ENCODE results near the gene SLC7A14.

The SLC7A14 gene

DNA sequence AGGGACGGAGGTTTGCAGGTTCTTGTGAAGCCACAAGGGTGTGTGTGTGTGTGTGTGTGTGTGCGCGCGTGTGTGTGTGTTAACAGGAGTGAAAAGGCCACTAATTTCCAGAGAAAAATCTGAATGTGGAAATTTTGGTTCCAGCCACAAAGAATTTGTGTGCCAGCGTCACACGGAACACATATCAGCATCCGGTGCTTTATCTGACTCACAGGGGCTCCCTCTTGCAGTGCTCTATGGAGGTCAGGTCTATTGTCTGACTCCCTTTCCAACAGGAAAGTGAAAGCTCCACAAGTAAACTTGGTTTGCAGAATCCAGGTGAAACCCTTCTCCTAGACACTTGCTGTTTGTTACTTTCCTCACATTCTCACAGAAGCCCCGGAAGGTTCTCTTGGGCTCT, 161.0 kb downstream of the SLC7A14 start:
- H3K9me3 Mint-ChIP-seq = no peaks in the 10 kb centered on the region
- H3K4me3 Mint-ChIP-seq = no peak overlapping the region
- peaks cover 26% of the 10 kb centered on the region for H3K4me1 Mint-ChIP-seq
- no peaks in the 10 kb centered on the region for H3K36me3 Mint-ChIP-seq
- peaks cover 13% of the 10 kb centered on the region for H3K27me3 Mint-ChIP-seq
- no peak overlapping the region for H3K27ac Mint-ChIP-seq

DNA sequence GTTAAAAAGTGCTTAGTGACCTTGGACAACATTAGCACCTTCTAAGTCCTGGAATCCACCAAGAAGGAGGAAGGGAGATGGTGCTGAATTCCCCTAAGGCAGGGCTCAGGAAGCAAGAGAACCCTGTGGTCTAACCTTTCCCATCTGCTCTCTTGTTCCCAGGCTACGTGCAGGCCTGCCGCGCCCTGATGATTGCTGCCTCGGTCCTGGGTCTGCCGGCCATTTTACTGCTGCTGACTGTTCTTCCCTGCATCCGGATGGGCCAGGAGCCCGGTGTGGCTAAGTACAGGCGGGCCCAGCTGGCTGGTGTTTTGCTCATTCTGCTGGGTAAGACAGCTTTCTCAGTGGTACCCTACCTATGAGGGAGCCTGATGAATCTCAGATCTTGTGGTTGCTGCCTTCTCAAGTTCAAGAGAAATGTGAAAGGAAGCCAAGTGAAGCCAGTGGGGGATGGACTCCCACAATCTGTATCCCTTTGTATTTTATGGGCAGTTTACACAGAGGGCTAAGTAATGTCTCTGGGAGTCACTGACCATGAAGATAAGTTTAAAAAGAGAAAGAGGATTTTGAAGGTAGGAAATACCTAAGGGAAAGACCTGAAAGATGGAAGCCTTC, 162.8 kb downstream of the SLC7A14 start:
- Mint-ChIP-seq H3K36me3 (no peaks in the 10 kb centered on the region), H3K27ac (no peak overlapping the region), H3K4me3 (no peak overlapping the region), H3K4me1 (peaks cover 12% of the 10 kb centered on the region), H3K9me3 (no peaks in the 10 kb centered on the region), H3K27me3 (peaks cover 16% of the 10 kb centered on the region)

DNA sequence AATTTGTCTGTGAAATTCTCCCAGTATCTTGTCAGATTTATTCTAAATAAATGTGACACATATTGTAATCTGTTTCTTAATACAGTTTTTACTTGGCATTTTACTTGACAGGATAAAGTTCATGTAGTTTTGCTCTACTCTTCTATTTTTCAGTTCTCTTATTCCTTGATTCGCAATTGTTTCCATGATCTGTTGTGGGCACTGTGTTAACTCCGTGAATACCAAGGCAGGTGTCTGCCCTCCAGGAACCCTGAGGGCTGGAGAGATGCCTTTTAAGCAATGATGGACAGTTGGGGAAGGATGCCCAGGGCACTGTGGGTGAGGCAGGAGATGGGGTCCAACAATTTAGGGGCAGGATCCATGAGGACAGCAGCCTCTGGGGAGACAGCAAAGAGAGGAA, 164.1 kb downstream of the SLC7A14 start:
- H3K27me3 Mint-ChIP-seq = peaks cover 19% of the 10 kb centered on the region
- H3K4me1 Mint-ChIP-seq = peaks cover 11% of the 10 kb centered on the region
- H3K4me3 Mint-ChIP-seq = no peak overlapping the region
- H3K9me3 Mint-ChIP-seq = no peaks in the 10 kb centered on the region
- peak overlapping the region; percentile 4 for H3K27ac Mint-ChIP-seq
- H3K36me3 Mint-ChIP-seq = no peaks in the 10 kb centered on the region

DNA sequence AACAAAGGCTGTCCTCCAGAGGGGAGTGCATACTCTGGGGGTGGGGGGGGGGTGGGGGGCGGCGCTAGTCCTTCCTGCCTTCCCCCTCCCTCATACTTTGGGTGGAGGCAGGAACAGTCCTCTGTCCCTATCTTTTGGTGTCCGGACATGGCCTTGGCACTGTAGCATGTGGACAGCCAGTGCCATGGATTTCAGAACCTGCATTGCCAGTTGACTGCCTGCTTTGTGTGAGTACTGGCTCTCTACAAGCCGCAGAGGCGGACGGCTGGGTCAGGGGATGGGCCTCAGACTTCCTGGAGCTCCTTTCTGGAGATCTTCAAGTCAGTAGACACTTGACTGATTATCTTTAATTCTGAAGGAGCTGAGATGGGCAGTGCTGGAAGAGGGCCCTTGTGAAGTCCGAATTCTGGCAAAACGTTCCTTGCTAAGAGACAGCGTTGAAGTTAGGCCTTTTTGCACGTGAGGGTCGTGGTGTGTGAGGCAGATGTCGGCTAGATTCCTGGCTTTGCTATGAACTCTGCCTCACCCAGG, 164.7 kb downstream of the SLC7A14 start:
- Mint-ChIP-seq H3K4me1 (peaks cover 11% of the 10 kb centered on the region), H3K4me3 (no peak overlapping the region), H3K27ac (no peak overlapping the region), H3K9me3 (no peaks in the 10 kb centered on the region), H3K36me3 (no peaks in the 10 kb centered on the region), H3K27me3 (peaks cover 19% of the 10 kb centered on the region)

DNA sequence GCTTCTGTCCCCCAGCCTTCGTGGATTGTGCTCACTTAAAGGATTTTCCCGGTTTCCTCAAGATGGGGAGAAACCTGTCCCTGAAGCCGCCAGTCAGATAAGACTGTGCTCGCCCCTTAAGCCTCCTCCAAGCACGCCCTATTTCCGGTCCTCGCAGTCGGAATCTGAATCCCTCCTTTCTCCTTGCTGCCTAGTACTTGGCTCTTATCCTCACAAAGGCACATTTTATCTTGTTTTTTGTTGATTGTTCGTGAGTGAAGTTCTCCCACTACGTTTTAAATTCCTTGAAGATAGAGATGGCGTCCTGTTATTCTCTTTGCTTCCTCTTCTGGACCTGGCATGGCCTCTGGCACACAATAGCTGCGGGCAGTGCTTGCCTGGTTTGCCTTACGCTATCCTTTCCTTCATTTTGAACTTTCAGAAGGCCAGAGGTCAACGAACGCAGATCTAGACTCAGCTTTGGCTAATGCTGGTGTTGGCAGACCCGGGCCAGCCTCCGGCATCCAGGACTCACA, 165.5 kb downstream of the SLC7A14 start:
- no peaks in the 10 kb centered on the region for H3K9me3 Mint-ChIP-seq
- peaks cover 11% of the 10 kb centered on the region for H3K4me1 Mint-ChIP-seq
- H3K36me3 Mint-ChIP-seq = no peaks in the 10 kb centered on the region
- peaks cover 19% of the 10 kb centered on the region for H3K27me3 Mint-ChIP-seq
- H3K4me3 Mint-ChIP-seq = peak overlapping the region; percentile 67
- no peak overlapping the region for H3K27ac Mint-ChIP-seq

DNA sequence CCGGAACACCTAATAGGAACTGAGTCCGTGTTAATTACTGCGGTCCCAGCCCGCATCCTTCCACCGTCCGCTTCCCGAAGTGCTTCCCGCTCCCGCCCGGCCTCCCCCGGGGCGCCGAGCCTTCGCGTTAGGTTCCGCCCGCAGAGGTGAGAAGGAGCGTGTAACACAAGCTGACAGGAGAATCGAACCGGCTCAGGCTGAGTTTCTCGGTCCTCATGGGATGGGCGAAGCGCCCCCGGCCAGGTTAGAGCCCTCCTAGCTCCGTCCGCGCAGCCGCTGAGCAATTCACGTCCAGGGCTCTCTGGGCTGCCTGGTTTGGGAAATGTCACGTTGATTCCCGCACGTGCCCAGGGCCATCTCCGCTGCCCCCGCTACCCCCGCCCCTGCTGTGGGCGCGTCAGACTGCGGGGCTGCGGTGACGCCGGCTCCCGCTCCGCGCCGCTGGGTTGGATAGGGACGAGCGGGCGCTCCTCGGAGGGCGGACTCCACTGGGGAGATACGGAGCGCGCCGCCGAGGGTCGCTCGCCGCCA, 166.3 kb downstream of the SLC7A14 start:
- Mint-ChIP-seq H3K27ac (no peak overlapping the region), H3K4me1 (peaks cover 11% of the 10 kb centered on the region), H3K27me3 (peaks cover 19% of the 10 kb centered on the region), H3K36me3 (no peaks in the 10 kb centered on the region), H3K9me3 (no peaks in the 10 kb centered on the region), H3K4me3 (no peak overlapping the region)

DNA sequence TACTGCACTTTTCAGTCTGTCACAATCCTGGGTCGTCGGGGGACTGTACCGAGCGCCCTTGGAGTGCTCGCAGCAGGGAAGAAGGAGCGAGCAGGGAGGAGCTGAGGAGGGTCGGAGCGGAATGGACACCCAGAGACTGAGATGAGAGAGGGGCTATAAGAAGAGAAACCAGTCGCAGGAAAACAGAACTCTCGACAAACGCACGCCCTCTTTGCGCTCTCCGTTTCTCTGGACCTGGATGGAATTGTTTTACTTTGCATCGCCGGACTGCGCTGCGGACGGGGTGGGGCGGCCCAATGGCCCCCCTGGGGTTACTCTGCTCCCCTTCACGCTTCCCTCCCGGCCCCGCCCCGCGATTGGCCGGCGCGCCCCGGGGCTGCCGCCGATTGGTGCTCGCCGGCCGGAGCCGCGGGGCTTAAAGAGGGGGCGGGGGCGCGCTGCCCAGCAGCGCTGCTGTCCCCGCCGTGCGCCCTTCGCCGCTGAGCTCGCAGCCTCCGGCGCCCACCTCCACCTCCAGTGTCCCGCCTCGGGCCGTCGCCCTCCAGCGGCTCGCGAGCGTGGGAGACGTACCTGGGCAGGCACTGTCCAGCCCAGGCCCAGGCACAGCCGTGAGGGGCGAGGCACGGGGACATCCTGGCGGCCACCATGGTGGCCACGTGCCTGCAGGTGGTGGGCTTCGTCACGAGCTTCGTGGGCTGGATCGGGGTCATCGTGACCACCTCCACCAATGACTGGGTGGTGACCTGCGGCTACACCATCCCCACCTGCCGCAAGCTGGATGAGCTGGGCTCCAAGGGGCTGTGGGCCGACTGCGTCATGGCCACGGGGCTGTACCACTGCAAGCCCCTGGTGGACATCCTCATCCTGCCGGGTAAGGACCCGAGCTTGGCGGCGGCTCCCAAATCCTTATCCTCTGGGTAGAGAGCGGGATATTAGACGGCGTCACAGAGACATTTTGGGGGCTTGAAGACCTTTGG, 167.2 kb downstream of the SLC7A14 start, which contains the start of gene CLDN11:
Gene CLDN11 (plus strand): TSS at position 447 of the 977 bp plus-strand sequence. CDS start 199 bp downstream, at position 646.
- peaks cover 11% of the 10 kb centered on the region for H3K4me1 Mint-ChIP-seq
- H3K36me3 Mint-ChIP-seq = no peaks in the 10 kb centered on the region
- peaks cover 19% of the 10 kb centered on the region for H3K27me3 Mint-ChIP-seq
- H3K9me3 Mint-ChIP-seq = no peaks in the 10 kb centered on the region
- H3K27ac Mint-ChIP-seq = no peak within 1 kb of the TSS
- peak within 1 kb of the TSS; percentile 79 for H3K4me3 Mint-ChIP-seq

DNA sequence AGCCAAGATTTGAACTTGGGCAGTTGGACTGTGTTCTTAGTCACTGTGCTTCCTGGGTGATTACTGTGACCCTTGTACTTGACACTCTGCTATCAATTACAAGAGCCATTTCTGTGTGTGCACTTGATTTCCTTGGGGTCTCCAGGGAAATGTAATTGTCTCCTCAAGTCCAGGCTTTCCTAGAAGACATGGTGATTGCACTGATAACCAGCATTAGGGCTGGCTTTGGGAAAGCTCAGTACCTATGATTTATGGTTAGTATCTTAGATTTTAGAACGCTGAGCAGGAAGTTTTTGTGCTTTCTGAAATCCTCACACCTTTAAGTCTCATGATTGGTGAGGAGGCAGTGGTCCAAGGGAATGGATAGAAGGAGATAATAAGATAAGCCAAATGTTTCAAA, 168.8 kb downstream of the SLC7A14 start:
- Mint-ChIP-seq H3K4me1 (peaks cover 11% of the 10 kb centered on the region), H3K27me3 (peaks cover 20% of the 10 kb centered on the region), H3K4me3 (no peak overlapping the region), H3K9me3 (no peaks in the 10 kb centered on the region), H3K36me3 (no peaks in the 10 kb centered on the region), H3K27ac (no peak overlapping the region)

DNA sequence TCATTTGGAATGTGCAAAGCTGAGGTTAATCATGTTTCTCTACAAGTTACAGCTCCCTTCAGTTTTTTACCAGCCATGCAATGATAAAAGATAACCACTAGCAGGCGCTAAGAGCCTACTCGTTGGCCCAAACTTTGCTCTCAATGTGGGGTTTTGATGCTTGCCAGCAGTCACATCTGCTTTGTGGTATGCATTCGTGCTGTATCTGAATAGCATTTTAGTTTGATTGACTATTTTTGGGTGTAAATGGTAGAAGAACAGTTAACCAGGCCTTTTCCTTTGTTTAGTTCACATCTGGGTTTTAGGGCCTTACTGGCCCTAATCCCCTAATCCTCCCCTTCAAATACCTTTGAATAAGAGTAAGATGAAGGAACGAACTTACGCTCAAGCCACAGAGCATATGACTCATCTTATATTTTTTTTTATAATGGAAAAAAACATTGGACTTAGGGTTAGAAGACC, 171.6 kb downstream of the SLC7A14 start:
- Mint-ChIP-seq H3K27ac (no peak overlapping the region), H3K9me3 (no peaks in the 10 kb centered on the region), H3K4me3 (no peak overlapping the region), H3K36me3 (no peaks in the 10 kb centered on the region), H3K4me1 (peaks cover 5% of the 10 kb centered on the region), H3K27me3 (peaks cover 7% of the 10 kb centered on the region)

DNA sequence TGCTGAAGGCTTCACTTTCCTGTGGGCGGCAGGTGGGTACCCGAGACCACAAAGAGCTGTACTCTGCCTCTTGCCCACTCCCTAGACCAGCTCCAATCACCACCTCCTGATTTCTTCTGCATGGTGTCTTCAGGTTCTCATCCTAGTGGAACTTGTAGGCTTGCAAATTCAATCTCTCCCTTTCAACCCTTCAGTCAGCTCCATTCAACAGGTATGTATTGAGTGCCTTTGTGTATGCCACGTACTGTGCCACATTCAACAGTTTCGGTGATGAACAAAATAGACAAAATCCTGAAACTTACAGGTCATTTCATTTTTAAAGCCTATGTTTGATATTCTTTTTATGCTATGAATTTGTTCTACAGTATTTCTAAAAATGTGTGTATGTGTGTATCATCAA, 172.6 kb downstream of the SLC7A14 start:
- H3K9me3 Mint-ChIP-seq = no peaks in the 10 kb centered on the region
- no peak overlapping the region for H3K4me3 Mint-ChIP-seq
- peaks cover 6% of the 10 kb centered on the region for H3K27me3 Mint-ChIP-seq
- H3K36me3 Mint-ChIP-seq = no peaks in the 10 kb centered on the region
- H3K4me1 Mint-ChIP-seq = peaks cover 3% of the 10 kb centered on the region
- no peak overlapping the region for H3K27ac Mint-ChIP-seq

DNA sequence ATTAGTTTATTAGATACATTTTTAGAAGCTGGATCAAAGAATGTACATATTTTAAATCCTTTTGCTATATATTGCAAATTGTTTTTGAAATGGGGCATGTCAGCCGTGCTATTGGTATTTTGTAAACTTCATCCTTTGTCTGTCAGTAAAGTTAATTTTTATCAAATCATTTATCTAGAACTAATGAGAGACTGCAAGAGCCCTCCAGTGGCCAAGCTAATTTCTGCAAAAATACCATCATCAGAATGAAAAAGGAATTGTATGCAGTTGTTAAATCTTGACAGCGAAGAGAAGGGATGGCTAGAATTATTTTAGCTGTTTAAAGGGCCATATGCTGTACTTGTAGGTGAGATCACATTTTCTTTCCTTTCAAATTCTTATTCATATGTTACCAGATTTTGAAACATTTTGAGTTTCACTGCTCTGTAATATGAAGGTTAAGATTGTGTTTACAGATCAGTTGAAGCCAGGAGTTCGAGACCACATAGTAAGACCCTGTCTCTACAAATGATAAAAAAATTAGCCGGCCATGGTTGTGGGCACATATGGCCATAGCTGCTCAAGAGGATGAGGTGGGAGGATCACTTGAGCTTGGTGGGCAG, 175.3 kb downstream of the SLC7A14 start:
- H3K27ac Mint-ChIP-seq = no peak overlapping the region
- H3K4me1 Mint-ChIP-seq = no peaks in the 10 kb centered on the region
- H3K36me3 Mint-ChIP-seq = no peaks in the 10 kb centered on the region
- H3K4me3 Mint-ChIP-seq = no peak overlapping the region
- no peaks in the 10 kb centered on the region for H3K9me3 Mint-ChIP-seq
- H3K27me3 Mint-ChIP-seq = peaks cover 2% of the 10 kb centered on the region
